Measurements from ENCODE around the gene ZNF560.
"Not testable (repeated sequence)": the region's sequence is repeated elsewhere in the genome, so short reads cannot be mapped to it uniquely, and the experiment has no call there.

ZNF560 gene

DNA sequence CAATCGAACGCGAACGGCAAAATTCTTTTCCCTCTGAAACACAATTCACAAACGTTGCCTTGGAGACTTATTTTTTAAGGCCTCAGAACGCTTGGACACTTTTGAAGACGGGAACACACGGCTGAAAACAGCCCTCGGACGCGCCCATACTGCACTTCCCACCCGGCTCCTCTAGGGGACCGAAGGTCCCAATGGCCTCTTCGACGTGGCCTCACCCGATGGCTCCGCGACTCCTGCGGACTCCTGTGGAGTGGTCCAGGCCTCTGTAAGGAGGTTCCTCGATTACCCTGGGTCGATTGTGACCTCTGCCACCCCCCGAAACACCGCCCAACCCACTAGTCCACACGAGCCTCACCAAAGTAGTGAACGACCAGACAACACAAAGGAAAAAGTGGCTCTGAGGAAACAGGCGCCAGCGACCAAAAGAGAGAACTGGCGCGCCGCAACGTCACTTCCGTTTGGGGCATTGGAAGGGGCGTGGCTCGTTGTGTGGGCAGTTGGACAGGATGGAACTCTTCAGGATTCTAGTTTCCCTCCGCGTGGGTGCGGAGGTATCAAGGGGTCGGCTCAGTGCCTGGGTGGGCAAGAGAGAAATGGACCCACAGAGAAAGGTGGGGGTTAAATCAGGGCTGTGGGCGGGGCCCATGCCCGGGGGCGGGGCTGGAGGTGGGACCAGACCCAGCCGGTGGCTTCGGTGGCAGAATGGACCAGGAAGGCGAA, at the start of gene ZNF560:
ZNF560 (minus strand) TSS at position 434 of the 720 bp plus-strand sequence. CDS start 23,303 bp downstream, outside the sequence.
- peak within 1 kb of the TSS; percentile 88 for H3K4me3 ChIP-seq (ENCODE audit: low read length)

DNA sequence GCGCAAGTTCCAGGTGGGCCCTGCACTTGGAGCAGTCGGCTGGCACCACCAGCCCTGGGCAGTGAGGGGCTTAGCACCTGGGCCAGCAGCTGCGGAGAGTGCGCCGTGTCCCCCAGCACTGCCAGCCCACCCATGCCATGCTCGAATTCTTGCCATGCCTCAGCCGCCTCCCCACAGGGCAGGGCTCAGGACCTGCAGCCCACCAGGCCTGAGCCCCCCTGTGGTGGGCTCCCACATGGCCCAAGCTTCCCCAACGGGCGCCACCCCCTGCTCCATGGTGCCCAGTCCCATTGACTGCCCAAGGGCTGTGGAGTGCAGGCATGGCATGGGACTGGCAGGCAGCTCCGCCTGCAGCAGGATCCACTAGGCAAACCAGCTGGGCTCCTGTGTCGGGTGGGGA, 49.5 kb upstream of the ZNF560 start:
- Histone ChIP-seq H3K4me1 (ENCODE audit: control insufficient read depth, insufficient read depth, low read length) (no peaks in the 10 kb centered on the region), H3K4me3 (ENCODE audit: low read length) (no peak overlapping the region), H3K27me3 (ENCODE audit: control insufficient read depth, insufficient read depth, low read length) (no peaks in the 10 kb centered on the region), H3K36me3 (ENCODE audit: control insufficient read depth, insufficient read depth, low read length) (no peaks in the 10 kb centered on the region; the same call in 1 of the 2 replicates), H3K27ac (ENCODE audit: low read length) (no peak overlapping the region), H3K9me3 (ENCODE audit: control insufficient read depth, insufficient read depth, low read length) (peaks cover 6% of the 10 kb centered on the region)
- no peak for DNase-seq (ENCODE audit: low read depth, low spot score)
- WGBS (ENCODE audit: insufficient coverage, insufficient read length) = no CpG with 5 or more reads among the region's 11 CpGs

More for the DNA sequence above, at the start of gene ZNF560:
- no peaks in the 10 kb centered on the region for H3K36me3 ChIP-seq (ENCODE audit: control insufficient read depth, insufficient read depth, low read length)
- H3K4me1 ChIP-seq (ENCODE audit: control insufficient read depth, insufficient read depth, low read length) = no peaks in the 10 kb centered on the region
- no peaks in the 10 kb centered on the region; the same call in 1 of the 2 replicates for H3K9me3 ChIP-seq (ENCODE audit: control insufficient read depth, insufficient read depth, low read length)
- no CpG with 5 or more reads among the region's 44 CpGs for WGBS (ENCODE audit: insufficient coverage, insufficient read length)
- peak; percentile 67 for DNase-seq (ENCODE audit: low read depth, low spot score)
- no peak within 1 kb of the TSS for H3K27ac ChIP-seq (ENCODE audit: low read length)
- no peaks in the 10 kb centered on the region for H3K27me3 ChIP-seq (ENCODE audit: control insufficient read depth, insufficient read depth, low read length)

DNA sequence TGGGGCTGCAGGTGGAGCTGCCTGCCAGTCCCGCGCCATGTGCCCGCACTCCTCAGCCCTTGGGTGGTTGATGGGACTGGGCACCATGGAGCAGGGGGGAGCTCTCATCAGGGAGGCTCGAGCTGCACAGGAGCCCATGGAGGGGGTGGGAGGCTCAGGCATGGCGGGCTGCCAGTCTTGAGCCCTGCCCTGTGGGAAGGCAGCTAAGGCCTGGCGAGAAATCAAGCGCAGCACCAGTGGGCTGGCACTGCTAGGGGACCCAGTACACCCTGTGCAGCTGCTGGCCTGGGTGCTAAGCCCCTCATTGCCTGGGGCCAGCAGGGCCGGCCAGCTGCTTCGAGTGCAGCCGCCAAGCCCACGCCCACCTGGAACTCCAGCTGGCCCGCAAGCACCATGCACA, 42.9 kb upstream of the ZNF560 start:
- not testable (repeated sequence) for H3K27ac ChIP-seq (ENCODE audit: low read length); H3K4me1 ChIP-seq (ENCODE audit: control insufficient read depth, insufficient read depth, low read length); H3K27me3 ChIP-seq (ENCODE audit: control insufficient read depth, insufficient read depth, low read length); H3K36me3 ChIP-seq (ENCODE audit: control insufficient read depth, insufficient read depth, low read length); H3K9me3 ChIP-seq (ENCODE audit: control insufficient read depth, insufficient read depth, low read length); DNase-seq (ENCODE audit: low read depth, low spot score); H3K4me3 ChIP-seq (ENCODE audit: low read length)
- WGBS (ENCODE audit: insufficient coverage, insufficient read length) = no CpG with 5 or more reads among the region's 12 CpGs

DNA sequence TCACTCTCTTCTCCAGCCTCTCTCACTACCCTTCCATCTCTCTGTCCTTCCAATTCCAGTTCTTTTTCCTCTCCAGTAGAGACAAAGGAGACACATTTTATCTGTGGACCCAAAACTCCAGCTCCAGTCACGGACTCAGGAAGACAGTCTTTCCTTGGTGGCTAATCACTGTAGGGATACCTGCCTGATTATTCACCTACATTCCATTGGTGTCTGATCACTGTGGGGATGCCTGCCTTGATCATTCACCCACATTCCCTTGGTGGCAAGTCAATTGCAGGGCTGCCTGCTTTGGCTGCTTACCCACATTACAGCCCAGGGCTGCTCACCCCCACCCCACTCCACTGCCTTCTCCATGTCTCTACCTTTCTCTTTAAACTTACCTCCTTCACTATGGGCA, 41.5 kb upstream of the ZNF560 start:
- no CpG with 5 or more reads among the region's 1 CpG for WGBS (ENCODE audit: insufficient coverage, insufficient read length)

DNA sequence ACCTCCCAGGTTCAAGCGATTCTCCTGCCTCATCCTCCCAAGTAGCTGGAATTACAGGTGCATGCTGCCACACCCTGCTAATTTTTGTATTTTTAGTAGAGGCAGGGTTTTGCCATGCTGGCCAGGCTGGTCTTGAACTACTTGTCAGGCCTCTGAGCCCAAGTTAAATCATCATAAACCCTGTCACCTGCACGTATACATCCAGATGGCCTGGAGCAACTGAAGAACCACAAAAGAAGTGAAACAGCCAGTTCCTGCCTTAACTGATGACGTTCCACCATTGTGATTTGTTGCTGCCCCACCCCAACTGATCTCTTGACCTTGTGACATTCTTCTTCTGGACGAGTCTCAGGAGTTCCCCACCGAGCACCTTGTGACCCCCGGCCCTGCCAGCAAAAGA, 40.8 kb upstream of the ZNF560 start:
- H3K4me3 ChIP-seq (ENCODE audit: low read length); H3K27me3 ChIP-seq (ENCODE audit: control insufficient read depth, insufficient read depth, low read length); DNase-seq (ENCODE audit: low read depth, low spot score); H3K4me1 ChIP-seq (ENCODE audit: control insufficient read depth, insufficient read depth, low read length); H3K9me3 ChIP-seq (ENCODE audit: control insufficient read depth, insufficient read depth, low read length); H3K27ac ChIP-seq (ENCODE audit: low read length): not testable (repeated sequence)
- peaks cover 15% of the 10 kb centered on the region; the same call in 1 of the 2 replicates for H3K36me3 ChIP-seq (ENCODE audit: control insufficient read depth, insufficient read depth, low read length)
- no CpG with 5 or more reads among the region's 6 CpGs for WGBS (ENCODE audit: insufficient coverage, insufficient read length)

More for the DNA sequence above, 41.5 kb upstream of the ZNF560 start:
- DNase-seq (ENCODE audit: low read depth, low spot score); H3K4me1 ChIP-seq (ENCODE audit: control insufficient read depth, insufficient read depth, low read length); H3K27ac ChIP-seq (ENCODE audit: low read length); H3K4me3 ChIP-seq (ENCODE audit: low read length); H3K27me3 ChIP-seq (ENCODE audit: control insufficient read depth, insufficient read depth, low read length); H3K9me3 ChIP-seq (ENCODE audit: control insufficient read depth, insufficient read depth, low read length); H3K36me3 ChIP-seq (ENCODE audit: control insufficient read depth, insufficient read depth, low read length): not testable (repeated sequence)

DNA sequence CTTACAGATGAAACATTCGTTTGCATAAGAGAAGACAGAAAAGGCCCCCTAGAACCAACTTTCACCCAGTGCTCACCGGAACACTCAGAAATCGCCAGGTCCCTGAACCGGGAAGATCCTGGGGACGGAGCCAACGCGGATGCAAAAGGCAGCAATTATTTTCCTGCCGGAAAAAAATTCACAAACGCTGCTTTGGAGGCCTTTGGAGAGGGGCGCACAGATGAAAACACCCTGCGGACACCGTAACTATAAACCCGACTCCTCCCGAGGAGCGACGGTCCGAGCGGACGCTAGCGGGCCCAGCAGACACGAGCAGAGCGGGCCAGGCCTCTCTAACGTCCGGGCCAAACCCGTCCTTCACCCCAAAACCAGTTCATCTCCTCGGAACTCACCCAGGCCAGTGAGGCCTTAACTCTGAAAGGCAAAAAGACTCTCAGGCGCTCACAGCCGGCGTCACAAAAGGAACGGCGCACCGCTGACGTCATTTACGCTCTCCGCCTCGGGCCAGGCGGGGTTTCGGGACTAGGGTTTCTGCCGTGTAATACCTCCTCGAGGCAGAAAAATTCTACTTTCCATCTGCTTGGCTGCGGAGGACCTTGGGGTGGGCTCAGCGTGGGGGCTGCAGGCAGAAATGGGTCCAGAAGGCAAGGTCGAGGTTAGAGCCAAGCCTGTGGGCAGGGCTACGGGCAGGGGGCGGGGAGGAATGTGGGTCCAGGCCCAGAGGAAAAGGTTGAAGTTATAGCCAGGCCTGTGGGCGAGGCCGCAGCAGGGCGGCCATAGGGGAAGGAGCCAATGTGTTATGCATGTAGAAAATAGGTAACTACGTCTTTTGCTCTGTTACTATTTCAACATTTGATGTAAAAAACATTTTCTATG, 40.0 kb upstream of the ZNF560 start, which contains the start of gene ZNF426:
ZNF426 (minus strand) TSS at position 463 of the 876 bp plus-strand sequence. CDS start 2,413 bp downstream, outside the sequence.
- no peak within 1 kb of the TSS for H3K27ac ChIP-seq (ENCODE audit: low read length)
- no peaks in the 10 kb centered on the region for H3K27me3 ChIP-seq (ENCODE audit: control insufficient read depth, insufficient read depth, low read length)
- peak within 1 kb of the TSS; percentile 94 for H3K4me3 ChIP-seq (ENCODE audit: low read length)
- H3K4me1 ChIP-seq (ENCODE audit: control insufficient read depth, insufficient read depth, low read length) = no peaks in the 10 kb centered on the region
- DNase-seq (ENCODE audit: low read depth, low spot score) = peak; percentile 70
- peaks cover 1% of the 10 kb centered on the region; the same call in 1 of the 2 replicates for H3K9me3 ChIP-seq (ENCODE audit: control insufficient read depth, insufficient read depth, low read length)
- H3K36me3 ChIP-seq (ENCODE audit: control insufficient read depth, insufficient read depth, low read length) = peaks cover 20% of the 10 kb centered on the region
- WGBS (ENCODE audit: insufficient coverage, insufficient read length) = no CpG with 5 or more reads among the region's 49 CpGs

DNA sequence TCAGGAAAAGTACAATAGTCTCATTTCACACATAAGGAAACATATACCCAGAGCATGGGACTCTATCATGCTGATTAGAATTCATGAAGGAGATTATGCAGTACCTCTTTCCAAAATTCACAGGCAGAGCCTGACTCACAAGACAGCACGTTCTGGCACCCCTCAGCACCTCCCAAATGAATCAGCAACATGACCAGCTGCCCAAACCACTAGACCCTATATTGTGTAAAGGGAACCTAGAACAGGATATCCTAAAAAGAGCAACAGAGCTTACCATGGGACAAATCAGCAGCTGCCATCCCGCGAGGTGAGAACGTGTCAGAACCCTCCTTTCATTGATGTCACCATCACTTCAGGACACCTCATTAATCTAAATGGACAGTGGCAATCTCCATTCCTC, 37.5 kb upstream of the ZNF560 start:
- Histone ChIP-seq H3K9me3 (ENCODE audit: control insufficient read depth, insufficient read depth, low read length) (peaks cover 3% of the 10 kb centered on the region), H3K4me3 (ENCODE audit: low read length) (no peak overlapping the region), H3K4me1 (ENCODE audit: control insufficient read depth, insufficient read depth, low read length) (no peaks in the 10 kb centered on the region), H3K27ac (ENCODE audit: low read length) (no peak overlapping the region), H3K27me3 (ENCODE audit: control insufficient read depth, insufficient read depth, low read length) (no peaks in the 10 kb centered on the region), H3K36me3 (ENCODE audit: control insufficient read depth, insufficient read depth, low read length) (peaks cover 37% of the 10 kb centered on the region)
- DNase-seq (ENCODE audit: low read depth, low spot score) = no peak
- WGBS (ENCODE audit: insufficient coverage, insufficient read length) = no CpG with 5 or more reads among the region's 4 CpGs

DNA sequence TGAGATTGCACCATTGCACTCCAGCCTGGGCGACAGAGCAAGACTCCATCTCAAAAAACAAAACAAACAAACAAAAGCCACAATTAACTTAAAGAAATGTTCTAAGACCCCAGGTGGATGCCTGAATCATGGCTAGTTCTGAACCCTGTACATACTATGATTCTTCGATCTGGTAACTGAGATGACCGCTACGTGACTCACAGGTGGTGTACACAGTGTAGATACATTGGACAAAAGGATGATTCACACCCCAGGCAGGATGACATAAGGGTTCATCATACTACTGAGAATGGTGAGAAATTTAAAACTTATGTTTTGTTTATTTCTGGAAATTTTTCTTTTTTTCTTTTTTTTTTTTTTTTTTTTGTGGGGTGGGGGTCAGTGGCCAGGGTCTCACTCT, 33.5 kb upstream of the ZNF560 start:
- Histone ChIP-seq H3K4me1 (ENCODE audit: control insufficient read depth, insufficient read depth, low read length) (no peaks in the 10 kb centered on the region), H3K27me3 (ENCODE audit: control insufficient read depth, insufficient read depth, low read length) (no peaks in the 10 kb centered on the region), H3K9me3 (ENCODE audit: control insufficient read depth, insufficient read depth, low read length) (peaks cover 22% of the 10 kb centered on the region), H3K27ac (ENCODE audit: low read length) (no peak overlapping the region), H3K4me3 (ENCODE audit: low read length) (no peak overlapping the region), H3K36me3 (ENCODE audit: control insufficient read depth, insufficient read depth, low read length) (peaks cover 66% of the 10 kb centered on the region)
- WGBS (ENCODE audit: insufficient coverage, insufficient read length) = no CpG with 5 or more reads among the region's 4 CpGs
- DNase-seq (ENCODE audit: low read depth, low spot score) = no peak

DNA sequence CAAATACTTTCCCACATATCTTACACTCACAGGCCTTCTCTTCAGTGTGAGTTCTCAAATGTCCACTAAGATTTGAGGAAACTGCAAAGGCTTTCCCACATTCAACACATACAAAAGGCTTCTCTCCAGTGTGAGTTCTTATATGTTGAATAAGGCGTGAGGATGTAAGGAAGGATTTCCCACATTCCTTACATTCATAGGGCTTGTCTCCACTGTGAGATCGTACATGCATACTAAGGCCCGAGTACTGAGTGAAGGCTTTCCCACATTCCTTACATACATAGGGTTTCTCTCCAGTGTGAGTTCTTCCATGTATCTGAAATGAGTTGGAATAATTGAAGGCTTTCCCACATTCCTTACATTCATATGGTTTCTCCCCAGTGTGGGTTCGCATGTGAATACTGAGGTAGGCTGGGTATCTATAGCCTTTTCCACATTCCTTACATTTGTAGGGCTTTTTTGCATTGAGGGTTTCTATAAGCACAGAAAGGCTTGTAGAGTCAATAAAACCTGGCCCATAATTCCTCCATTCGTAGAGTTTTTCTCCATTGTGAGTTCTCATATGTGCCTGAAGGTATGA, 30.4 kb upstream of the ZNF560 start:
- no peak for DNase-seq (ENCODE audit: low read depth, low spot score)
- Histone ChIP-seq H3K36me3 (ENCODE audit: control insufficient read depth, insufficient read depth, low read length) (peaks cover 49% of the 10 kb centered on the region), H3K27me3 (ENCODE audit: control insufficient read depth, insufficient read depth, low read length) (no peaks in the 10 kb centered on the region), H3K4me3 (ENCODE audit: low read length) (no peak overlapping the region), H3K9me3 (ENCODE audit: control insufficient read depth, insufficient read depth, low read length) (peaks cover 27% of the 10 kb centered on the region), H3K4me1 (ENCODE audit: control insufficient read depth, insufficient read depth, low read length) (no peaks in the 10 kb centered on the region), H3K27ac (ENCODE audit: low read length) (no peak overlapping the region)
- whole genome bisulfite sequencing (ENCODE audit: insufficient coverage, insufficient read length) = no CpG with 5 or more reads among the region's 5 CpGs

DNA sequence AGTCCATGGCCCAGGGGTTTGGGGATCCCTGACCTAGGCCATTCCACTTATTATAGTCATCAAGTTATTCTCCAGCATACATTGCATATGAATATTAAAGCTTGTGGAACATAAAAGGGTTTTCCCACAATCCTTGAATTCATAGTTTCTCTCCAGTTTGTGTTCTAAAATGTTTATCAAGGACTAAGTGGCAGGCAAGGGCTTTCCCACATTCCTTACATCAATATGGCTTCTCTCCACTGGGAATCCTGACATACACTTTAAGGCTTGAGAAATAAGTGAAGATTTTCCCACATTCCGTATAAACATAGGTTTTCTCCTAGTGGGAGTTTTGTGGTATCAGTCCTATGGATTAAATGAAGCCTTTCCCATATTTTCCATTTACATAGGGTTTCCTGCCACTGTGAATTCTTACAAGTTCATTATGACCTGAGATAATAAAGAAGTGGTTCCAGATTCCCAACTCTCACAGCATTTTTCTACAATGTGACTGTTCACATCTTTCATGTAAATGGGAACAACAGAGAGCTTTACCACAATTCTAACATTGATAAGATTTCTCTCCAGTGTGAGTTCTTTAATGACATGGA, 25.6 kb upstream of the ZNF560 start:
- Histone ChIP-seq H3K4me1 (ENCODE audit: control insufficient read depth, insufficient read depth, low read length) (no peaks in the 10 kb centered on the region), H3K4me3 (ENCODE audit: low read length) (no peak overlapping the region), H3K9me3 (ENCODE audit: control insufficient read depth, insufficient read depth, low read length) (peaks cover 28% of the 10 kb centered on the region), H3K27ac (ENCODE audit: low read length) (no peak overlapping the region), H3K27me3 (ENCODE audit: control insufficient read depth, insufficient read depth, low read length) (no peaks in the 10 kb centered on the region), H3K36me3 (ENCODE audit: control insufficient read depth, insufficient read depth, low read length) (peaks cover 11% of the 10 kb centered on the region; the same call in 1 of the 2 replicates)
- no CpG with 5 or more reads among the region's 1 CpG for WGBS (ENCODE audit: insufficient coverage, insufficient read length)
- no peak for DNase-seq (ENCODE audit: low read depth, low spot score)
